Neural cell (in vitro differentiated cells): ENCODE data around the gene STK32A. TPM values are rescaled to one million over a fixed set of nuclear protein-coding genes. Genes with fewer than 3 reads are reported as not detected.
A peak's percentile ranks its signal among the peaks of the same experiment; 100 is the strongest.

Experiments used
- H2AFZ ChIP-seq: fragments of 200-600, 300-800 bp; sonication (generic), shearing (Covaris generic); 2 replicates; pipeline ENCODE4 v1.6.0; 2014; ENCODE audit warnings: low read depth, mild to moderate bottlenecking, antibody characterized with exemption, low read length, moderate library complexity
- H3F3A ChIP-seq: fragments of 200-600 bp; shearing (Covaris generic); 2 replicates; pipeline ENCODE4 v1.6.1; 2016; ENCODE audit warnings: mild to moderate bottlenecking, moderate library complexity, mixed read lengths, antibody characterized with exemption, low read length; ENCODE audit not compliant: insufficient read depth, poor library complexity, severe bottlenecking
- H3K27ac ChIP-seq: fragments of 200-600, 300-800 bp; sonication (generic), shearing (Covaris generic); 2 replicates; pipeline ENCODE4 v1.5.1; 2014; ENCODE audit warnings: mild to moderate bottlenecking, low read length, moderate library complexity
- H3K27me3 ChIP-seq: fragments of 300-800, 200-600 bp; sonication (generic), shearing (Covaris generic); 2 replicates; pipeline ENCODE4 v1.6.0; 2014; ENCODE audit warnings: mild to moderate bottlenecking, low read depth, low read length, moderate library complexity; ENCODE audit not compliant: insufficient read depth
- H3K36me3 ChIP-seq: fragments of 300-800, 200-600 bp; sonication (generic), shearing (Covaris generic); 2 replicates; pipeline ENCODE4 v1.5.1; 2014; ENCODE audit warnings: mild to moderate bottlenecking, antibody characterized with exemption, low read length, moderate library complexity; ENCODE audit not compliant: insufficient read depth
- H3K4me2 ChIP-seq: fragments of 300-800, 200-600 bp; sonication (generic), shearing (Covaris generic); 2 replicates; pipeline ENCODE4 v1.6.0; 2014; ENCODE audit warnings: mild to moderate bottlenecking, low read length
- H3K4me3 ChIP-seq: fragments of 300-800, 200-600 bp; sonication (generic), shearing (Covaris generic); 2 replicates; pipeline ENCODE4 v1.5.1; 2014; ENCODE audit warnings: mild to moderate bottlenecking, low read length, moderate library complexity
- H3K79me2 ChIP-seq: fragments of 200-600 bp; shearing (Covaris generic); replicated peaks from 2 replicates; pipeline ENCODE4 v1.6.0; 2014; ENCODE audit warnings: mild to moderate bottlenecking, low read length, moderate library complexity; ENCODE audit not compliant: insufficient read depth
- H3K9ac ChIP-seq: fragments of 300-800, 200-600 bp; sonication (generic), shearing (Covaris generic); 2 replicates; pipeline ENCODE4 v1.6.1; 2016; ENCODE audit warnings: mild to moderate bottlenecking, low read length, mixed read lengths
- H3K9me2 ChIP-seq: fragments of 200-600 bp; shearing (Covaris generic); 2 replicates; pipeline ENCODE4 v1.6.1; 2016; ENCODE audit warnings: mild to moderate bottlenecking, low read length, mixed read lengths; ENCODE audit not compliant: insufficient read depth
- H3K9me3 ChIP-seq: fragments of 200-600, 300-800 bp; sonication (generic), shearing (Covaris generic); 2 replicates; pipeline ENCODE4 v1.6.1; 2016; ENCODE audit warnings: mild to moderate bottlenecking, mixed run types, low read length, moderate library complexity, mixed read lengths
- H4K20me1 ChIP-seq: fragments of 200-600 bp; shearing (Covaris generic); 2 replicates; pipeline ENCODE4 v1.6.1; 2016; ENCODE audit warnings: mild to moderate bottlenecking, mixed run types; ENCODE audit not compliant: insufficient read depth
- EP300 ChIP-seq: fragments of 450-650 bp; conservative IDR thresholded peaks from 2 replicates; pipeline ENCODE4 v1.6.1; 2014; ENCODE audit warnings: antibody characterized with exemption, mild to moderate bottlenecking, moderate library complexity; ENCODE audit not compliant: poor library complexity, severe bottlenecking
- MXI1 ChIP-seq: fragments of 450-650 bp; conservative IDR thresholded peaks from 2 replicates; pipeline ENCODE4 v1.6.1; 2014; ENCODE audit warnings: antibody characterized with exemption, mild to moderate bottlenecking; ENCODE audit not compliant: poor library complexity, severe bottlenecking
- POLR2AphosphoS5 ChIP-seq: IDR thresholded peaks from 2 replicates; pipeline ENCODE4 v1.6.1; 2012
- RAD21 ChIP-seq: fragments of 450-650 bp; conservative IDR thresholded peaks from 2 replicates; pipeline ENCODE4 v1.6.1; 2014; ENCODE audit warnings: antibody characterized with exemption, mild to moderate bottlenecking, moderate library complexity
- SMC3 ChIP-seq: fragments of 450-650 bp; conservative IDR thresholded peaks from 2 replicates; pipeline ENCODE4 v1.6.1; 2014; ENCODE audit warnings: antibody characterized with exemption, mild to moderate bottlenecking, moderate library complexity; ENCODE audit not compliant: poor library complexity
- TAF1 ChIP-seq: IDR thresholded peaks from 2 replicates; pipeline ENCODE4 v1.6.1; 2012; ENCODE audit warnings: low read depth
- polyA minus RNA-seq: library from RNA; depleted of rRNA, polyadenylated mRNA; stranded (reverse); fragments of >200 nt; gene quantifications from 2 replicates; pipeline ENCODE4 v1.2.3, GENCODE V29; 2014
- polyA plus RNA-seq: library from polyadenylated mRNA; depleted of rRNA; stranded (reverse); fragments of >200 nt; gene quantifications from 2 replicates; pipeline ENCODE4 v1.2.3, GENCODE V29; 2014
- TF ChIP-seq, protein P1 (sequence below): IDR thresholded peaks from 2 replicates; pipeline ENCODE4 v1.6.1; 2012; ENCODE audit warnings: borderline replicate concordance
- TF ChIP-seq, protein P2 (sequence below): fragments of 450-650 bp; IDR thresholded peaks from 2 replicates; pipeline ENCODE4 v1.5.1; 2014; ENCODE audit warnings: antibody characterized with exemption, mild to moderate bottlenecking, moderate library complexity; ENCODE audit not compliant: poor library complexity, severe bottlenecking

STK32A gene
- polyA plus RNA-seq, result 22.4 and 23.1 TPM in 2 replicates
- polyA minus RNA-seq, result 42.1 and 49.5 TPM in 2 replicates

DNA sequence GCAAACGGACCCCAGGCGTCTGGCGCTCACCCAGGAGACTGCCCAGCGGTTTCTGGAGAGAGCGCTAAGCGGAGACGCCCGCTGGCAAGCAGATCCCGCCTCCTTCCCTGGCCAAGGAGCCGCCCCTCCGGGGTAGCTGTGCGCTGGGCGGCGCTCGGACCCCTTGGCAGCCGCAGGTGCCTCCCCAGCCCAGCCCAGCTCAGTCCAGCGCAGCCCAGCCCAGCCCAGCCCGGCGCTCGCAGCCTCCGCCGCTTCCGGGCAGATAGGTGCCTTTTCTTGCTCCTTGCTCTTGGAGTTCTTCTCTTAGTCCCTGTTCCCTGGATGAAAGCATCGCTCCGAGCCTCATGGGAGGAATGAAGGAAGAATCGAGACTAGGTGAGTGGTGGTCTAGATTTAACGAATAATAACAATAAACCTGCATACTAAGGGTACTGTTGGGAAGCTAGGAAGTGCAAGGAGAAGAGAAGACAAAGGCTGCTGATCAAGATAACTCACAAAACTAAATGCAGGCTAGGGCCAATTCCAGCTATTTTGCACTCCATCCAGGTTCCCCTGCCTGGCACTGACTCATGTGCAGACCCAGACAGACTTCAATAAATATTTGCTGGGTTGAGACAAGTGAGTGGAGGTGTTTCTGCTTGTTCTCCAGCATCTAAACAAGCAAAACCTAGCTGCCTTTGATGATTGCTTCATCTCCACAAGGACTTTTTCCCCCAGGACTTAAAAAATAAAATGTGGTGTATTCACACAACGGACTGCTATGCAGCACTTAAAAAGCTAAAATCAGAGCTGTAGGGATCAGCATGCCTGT, at the start of gene STK32A:
Gene STK32A, plus strand, starts transcription at position 202 of the 811 bp plus-strand sequence. CDS start 4,609 bp downstream, outside the sequence.
- peak within 1 kb of the TSS; percentile 37 for H3K27ac ChIP-seq
- H3K36me3 ChIP-seq, result no peaks in the 10 kb centered on the region
- H3K9me2 ChIP-seq, result no peaks in the 10 kb centered on the region
- H4K20me1 ChIP-seq, result no peaks in the 10 kb centered on the region
- H3K9me3 ChIP-seq, result peaks cover 8% of the 10 kb centered on the region
- H3F3A ChIP-seq, result no peaks in the 10 kb centered on the region
- peak within 1 kb of the TSS; percentile 71 for H3K4me2 ChIP-seq
- peaks cover 6% of the 10 kb centered on the region for H3K79me2 ChIP-seq
- H3K4me3 ChIP-seq, result peak within 1 kb of the TSS; percentile 90
- H2AFZ ChIP-seq, result peak within 1 kb of the TSS; percentile 79
- TF ChIP-seq SMC3 (peak; percentile 39), POLR2AphosphoS5 (peak; percentile 47), TAF1 (no peak), MXI1 (peak; percentile 45), EP300 (no peak), RAD21 (peak; percentile 48)
- TF ChIP-seq, protein P1, sequence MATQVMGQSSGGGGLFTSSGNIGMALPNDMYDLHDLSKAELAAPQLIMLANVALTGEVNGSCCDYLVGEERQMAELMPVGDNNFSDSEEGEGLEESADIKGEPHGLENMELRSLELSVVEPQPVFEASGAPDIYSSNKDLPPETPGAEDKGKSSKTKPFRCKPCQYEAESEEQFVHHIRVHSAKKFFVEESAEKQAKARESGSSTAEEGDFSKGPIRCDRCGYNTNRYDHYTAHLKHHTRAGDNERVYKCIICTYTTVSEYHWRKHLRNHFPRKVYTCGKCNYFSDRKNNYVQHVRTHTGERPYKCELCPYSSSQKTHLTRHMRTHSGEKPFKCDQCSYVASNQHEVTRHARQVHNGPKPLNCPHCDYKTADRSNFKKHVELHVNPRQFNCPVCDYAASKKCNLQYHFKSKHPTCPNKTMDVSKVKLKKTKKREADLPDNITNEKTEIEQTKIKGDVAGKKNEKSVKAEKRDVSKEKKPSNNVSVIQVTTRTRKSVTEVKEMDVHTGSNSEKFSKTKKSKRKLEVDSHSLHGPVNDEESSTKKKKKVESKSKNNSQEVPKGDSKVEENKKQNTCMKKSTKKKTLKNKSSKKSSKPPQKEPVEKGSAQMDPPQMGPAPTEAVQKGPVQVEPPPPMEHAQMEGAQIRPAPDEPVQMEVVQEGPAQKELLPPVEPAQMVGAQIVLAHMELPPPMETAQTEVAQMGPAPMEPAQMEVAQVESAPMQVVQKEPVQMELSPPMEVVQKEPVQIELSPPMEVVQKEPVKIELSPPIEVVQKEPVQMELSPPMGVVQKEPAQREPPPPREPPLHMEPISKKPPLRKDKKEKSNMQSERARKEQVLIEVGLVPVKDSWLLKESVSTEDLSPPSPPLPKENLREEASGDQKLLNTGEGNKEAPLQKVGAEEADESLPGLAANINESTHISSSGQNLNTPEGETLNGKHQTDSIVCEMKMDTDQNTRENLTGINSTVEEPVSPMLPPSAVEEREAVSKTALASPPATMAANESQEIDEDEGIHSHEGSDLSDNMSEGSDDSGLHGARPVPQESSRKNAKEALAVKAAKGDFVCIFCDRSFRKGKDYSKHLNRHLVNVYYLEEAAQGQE, result peak; percentile 41
- H3K27me3 ChIP-seq, result peaks cover 5% of the 10 kb centered on the region
- peak within 1 kb of the TSS; percentile 75 for H3K9ac ChIP-seq

DNA sequence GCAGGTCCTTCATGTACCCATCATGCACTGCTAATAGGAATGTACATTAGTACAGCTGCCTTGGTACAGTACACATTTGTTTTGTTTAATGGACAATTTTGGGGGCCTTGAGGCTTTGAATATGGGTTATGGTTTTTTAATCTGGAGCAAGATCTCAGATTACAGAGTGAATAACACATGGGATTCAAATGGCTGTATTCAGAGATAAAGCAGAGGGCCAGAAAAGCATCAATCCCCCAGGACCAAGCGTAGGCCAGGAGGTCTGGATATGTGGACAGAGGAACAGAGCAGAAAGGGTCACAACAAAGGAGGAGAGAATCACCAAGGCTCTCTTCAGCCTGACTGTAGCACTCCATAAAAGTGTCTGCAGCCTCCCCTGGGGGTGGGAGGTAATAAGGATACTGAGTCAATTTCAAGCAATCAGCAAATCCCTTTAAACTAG, 47.7 kb upstream of the STK32A start:
- H3K27ac ChIP-seq, result no peak overlapping the region
- no peak overlapping the region for H3K4me3 ChIP-seq
- no peak overlapping the region for H2AFZ ChIP-seq
- no peaks in the 10 kb centered on the region for H4K20me1 ChIP-seq
- no peaks in the 10 kb centered on the region for H3K79me2 ChIP-seq
- no peaks in the 10 kb centered on the region for H3F3A ChIP-seq
- TF ChIP-seq POLR2AphosphoS5 (no peak), MXI1 (no peak), EP300 (no peak)
- TF ChIP-seq, protein P2, sequence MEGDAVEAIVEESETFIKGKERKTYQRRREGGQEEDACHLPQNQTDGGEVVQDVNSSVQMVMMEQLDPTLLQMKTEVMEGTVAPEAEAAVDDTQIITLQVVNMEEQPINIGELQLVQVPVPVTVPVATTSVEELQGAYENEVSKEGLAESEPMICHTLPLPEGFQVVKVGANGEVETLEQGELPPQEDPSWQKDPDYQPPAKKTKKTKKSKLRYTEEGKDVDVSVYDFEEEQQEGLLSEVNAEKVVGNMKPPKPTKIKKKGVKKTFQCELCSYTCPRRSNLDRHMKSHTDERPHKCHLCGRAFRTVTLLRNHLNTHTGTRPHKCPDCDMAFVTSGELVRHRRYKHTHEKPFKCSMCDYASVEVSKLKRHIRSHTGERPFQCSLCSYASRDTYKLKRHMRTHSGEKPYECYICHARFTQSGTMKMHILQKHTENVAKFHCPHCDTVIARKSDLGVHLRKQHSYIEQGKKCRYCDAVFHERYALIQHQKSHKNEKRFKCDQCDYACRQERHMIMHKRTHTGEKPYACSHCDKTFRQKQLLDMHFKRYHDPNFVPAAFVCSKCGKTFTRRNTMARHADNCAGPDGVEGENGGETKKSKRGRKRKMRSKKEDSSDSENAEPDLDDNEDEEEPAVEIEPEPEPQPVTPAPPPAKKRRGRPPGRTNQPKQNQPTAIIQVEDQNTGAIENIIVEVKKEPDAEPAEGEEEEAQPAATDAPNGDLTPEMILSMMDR, result no peak
- no peaks in the 10 kb centered on the region for H3K27me3 ChIP-seq
- H3K4me2 ChIP-seq, result no peak overlapping the region
- no peaks in the 10 kb centered on the region for H3K9me2 ChIP-seq
- H3K9ac ChIP-seq, result no peak overlapping the region
- no peaks in the 10 kb centered on the region for H3K36me3 ChIP-seq
- no peaks in the 10 kb centered on the region for H3K9me3 ChIP-seq
